Activated naive CD4-positive, alpha-beta T cell treated with anti-CD3 and anti-CD28 coated beads, Interleukin-2, amount 50 U/mL, for 72 hours (primary cell): ENCODE measurements around the gene CEP63. TPM values are rescaled to one million over a fixed set of nuclear protein-coding genes. Genes with fewer than 3 reads are reported as not detected.

Source experiments
- ATAC-seq, 2 donors: fragments of 150-1000 bp; cut with Tn5 transposase; 2 replicates each; pipeline ENCODE4 v1.10.0; 2021; ENCODE audit warnings: mild to moderate bottlenecking in 2 of 2, moderate library complexity in 2 of 2
- DNase-seq, 2 donors: peaks; one replicate each; pipeline ENCODE4 v3.0.0; 2021 to 2022; ENCODE audit warnings: low spot score in 2 of 2
- H3K27ac Mint-ChIP-seq, 2 donors: one replicate each; pipeline ENCODE4 v1.8.0; 2022; ENCODE audit warnings: mild to moderate bottlenecking in 2 of 2, mixed read lengths in 2 of 2
- H3K36me3 Mint-ChIP-seq, 2 donors: one replicate each; pipeline ENCODE4 v1.8.0; 2022; ENCODE audit warnings: mixed read lengths in 2 of 2
- H3K9me3 Mint-ChIP-seq, 2 donors: one replicate each; pipeline ENCODE4 v1.8.0; 2022; ENCODE audit warnings: mixed read lengths in 2 of 2
- total RNA-seq, 2 donors: library from RNA; stranded (reverse); gene quantifications; one replicate each; pipeline ENCODE4 v1.2.3, GENCODE V29; 2022

CEP63 gene
- total RNA-seq, 2 donors from 2014 or later: 22.0 to 23.4 TPM

GRCh38 chr3:134462331-134462941 lies 23.4 kb upstream of the CEP63 start:
- Mint-ChIP-seq H3K36me3 (no peaks in the 10 kb centered on the region), H3K27ac (no peak overlapping the region), H3K9me3 (no peaks in the 10 kb centered on the region)
- DNase-seq (no peak), ATAC-seq (no peak)

DNA sequence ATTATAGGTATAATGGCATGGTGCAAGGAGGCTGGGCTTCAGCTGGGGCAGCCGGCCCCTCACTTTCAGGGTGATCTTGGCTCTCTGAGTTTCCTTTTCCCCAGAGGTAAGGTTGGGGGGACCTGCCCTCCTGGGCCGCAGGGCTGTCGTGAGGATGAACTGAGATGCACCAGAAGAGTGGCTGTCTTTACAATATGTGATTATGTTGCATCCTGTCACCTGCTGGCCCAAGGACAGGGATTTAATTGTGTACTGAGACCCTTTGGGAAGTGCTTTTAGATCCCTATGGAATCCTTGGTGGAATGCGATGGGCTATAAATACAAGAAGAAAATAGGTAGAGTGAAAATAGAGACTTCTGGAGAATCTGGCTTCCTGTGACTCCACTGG lies 22.2 kb upstream of the CEP63 start:
- no peaks in the 10 kb centered on the region for H3K9me3 Mint-ChIP-seq
- H3K36me3 Mint-ChIP-seq: no peaks in the 10 kb centered on the region
- ATAC-seq (no peak), DNase-seq (no peak)
- no peak overlapping the region for H3K27ac Mint-ChIP-seq

DNA sequence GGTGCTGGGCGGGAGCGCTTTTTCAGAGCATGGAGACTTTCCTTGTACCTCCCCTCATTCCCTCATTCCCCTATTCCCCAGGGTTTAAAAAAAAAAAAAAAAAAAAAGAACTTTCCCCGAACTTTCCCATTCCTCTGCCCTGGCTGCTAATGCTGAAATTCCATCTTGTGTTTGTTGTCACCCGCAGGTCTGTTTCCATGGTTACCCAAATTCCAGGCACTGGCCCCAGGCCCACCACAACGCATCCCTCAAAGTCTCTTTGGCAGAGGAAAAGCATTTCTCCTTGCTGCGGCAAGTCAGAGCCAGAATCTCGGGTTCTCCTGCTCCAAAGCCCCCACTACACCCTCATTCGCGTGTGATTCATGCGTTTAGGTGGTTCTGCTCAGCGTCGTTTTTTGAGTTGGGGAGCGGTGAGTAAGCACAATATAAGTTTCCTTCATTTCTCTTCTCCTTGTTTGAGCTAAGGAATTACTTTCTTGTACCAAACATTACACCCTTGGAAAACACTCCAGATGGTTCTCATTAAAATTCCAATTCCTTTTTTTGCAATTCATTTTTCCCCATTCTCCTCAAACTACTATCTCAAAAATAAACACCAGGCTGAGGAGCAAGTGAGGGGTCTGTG lies 21.7 kb upstream of the CEP63 start:
- DNase-seq (no peak), ATAC-seq (no peak)
- Mint-ChIP-seq H3K36me3 (no peaks in the 10 kb centered on the region), H3K9me3 (no peaks in the 10 kb centered on the region), H3K27ac (no peak overlapping the region)

GRCh38 chr3:134464689-134465365 lies 21.0 kb upstream of the CEP63 start:
- ATAC-seq (no peak), DNase-seq (no peak)
- no peak overlapping the region for H3K27ac Mint-ChIP-seq
- H3K9me3 Mint-ChIP-seq: no peaks in the 10 kb centered on the region
- H3K36me3 Mint-ChIP-seq: no peaks in the 10 kb centered on the region

DNA sequence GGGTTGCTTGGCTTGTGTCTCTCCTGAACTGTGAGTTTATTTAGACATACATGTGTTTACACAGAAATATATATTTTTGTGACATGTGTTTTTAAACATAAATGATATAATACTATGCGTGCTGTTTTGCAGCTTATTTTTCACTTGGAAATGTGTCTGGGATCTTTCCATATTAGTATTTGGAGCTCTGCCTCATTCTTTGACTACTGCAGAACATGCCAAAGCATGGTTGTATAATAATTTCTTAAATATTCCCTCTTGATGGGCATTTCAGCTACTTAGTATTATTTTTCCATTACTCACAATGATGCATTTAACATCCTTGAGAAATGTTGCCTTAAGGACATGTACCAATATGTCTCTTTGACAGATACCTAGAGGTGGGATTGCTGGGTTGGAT lies 19.5 kb upstream of the CEP63 start:
- no peak overlapping the region for H3K27ac Mint-ChIP-seq

GRCh38 chr3:134468519-134468918 lies 17.3 kb upstream of the CEP63 start:
- ATAC-seq: no peak

More for the DNA sequence above, 19.5 kb upstream of the CEP63 start:
- Mint-ChIP-seq H3K9me3 (no peaks in the 10 kb centered on the region), H3K36me3 (no peaks in the 10 kb centered on the region)
- DNase-seq (no peak), ATAC-seq (no peak)

DNA sequence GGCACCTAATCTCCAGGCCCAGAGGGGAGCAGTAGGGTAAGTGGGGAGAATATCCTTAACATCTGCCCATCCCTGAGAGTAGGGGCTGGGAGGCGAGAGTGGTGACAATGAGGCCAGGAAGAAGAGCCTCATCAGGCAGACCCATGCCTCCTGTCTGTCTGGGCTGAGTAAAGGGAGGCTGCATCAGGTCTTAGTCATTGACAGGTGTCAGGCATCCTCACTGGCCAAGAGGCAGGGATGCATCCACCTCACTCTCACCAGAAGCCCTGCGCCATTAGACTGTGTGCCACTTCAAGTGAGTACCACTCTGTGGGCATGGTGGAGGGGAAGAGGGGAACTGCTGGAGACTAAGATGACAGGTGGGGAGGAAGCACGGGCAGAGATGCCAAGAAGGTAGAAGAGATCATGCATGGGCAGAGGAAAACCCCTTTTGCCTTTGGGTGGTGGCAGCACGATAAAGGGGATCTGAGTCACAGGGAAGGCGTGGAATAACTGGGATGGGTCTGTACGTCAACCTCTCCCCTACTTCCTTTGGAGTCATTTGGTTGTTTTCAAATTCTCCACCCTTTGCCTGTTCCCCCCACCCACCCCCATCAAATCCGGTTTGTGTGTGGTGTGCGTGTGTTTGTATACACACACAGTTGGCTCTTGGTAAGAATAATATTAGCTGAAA lies 14.2 kb upstream of the CEP63 start:
- Mint-ChIP-seq H3K27ac (no peak overlapping the region), H3K9me3 (no peaks in the 10 kb centered on the region), H3K36me3 (no peaks in the 10 kb centered on the region)
- peak in 1 of 2 donors; percentile 59 for ATAC-seq
- no peak for DNase-seq

More at GRCh38 chr3:134468519-134468918, 17.3 kb upstream of the CEP63 start:
- no peak for DNase-seq
- no peaks in the 10 kb centered on the region for H3K36me3 Mint-ChIP-seq
- H3K27ac Mint-ChIP-seq: no peak overlapping the region
- no peaks in the 10 kb centered on the region for H3K9me3 Mint-ChIP-seq

GRCh38 chr3:134472831-134473230 lies 13.0 kb upstream of the CEP63 start:
- no peaks in the 10 kb centered on the region for H3K9me3 Mint-ChIP-seq
- DNase-seq (no peak), ATAC-seq (no peak)
- H3K36me3 Mint-ChIP-seq: no peaks in the 10 kb centered on the region
- H3K27ac Mint-ChIP-seq: no peak overlapping the region

- peaks cover 0 to 7% of the 10 kb centered on the region in 2 donors for H3K36me3 Mint-ChIP-seq
- DNase-seq: peak in 1 of 2 donors; percentile 83
- H3K27ac Mint-ChIP-seq: no peak overlapping the region
- peak; percentile 70 to 77 for ATAC-seq
- H3K9me3 Mint-ChIP-seq: no peaks in the 10 kb centered on the region
Observed at GRCh38 chr3:134473868-134474546, 11.8 kb upstream of the CEP63 start.

DNA sequence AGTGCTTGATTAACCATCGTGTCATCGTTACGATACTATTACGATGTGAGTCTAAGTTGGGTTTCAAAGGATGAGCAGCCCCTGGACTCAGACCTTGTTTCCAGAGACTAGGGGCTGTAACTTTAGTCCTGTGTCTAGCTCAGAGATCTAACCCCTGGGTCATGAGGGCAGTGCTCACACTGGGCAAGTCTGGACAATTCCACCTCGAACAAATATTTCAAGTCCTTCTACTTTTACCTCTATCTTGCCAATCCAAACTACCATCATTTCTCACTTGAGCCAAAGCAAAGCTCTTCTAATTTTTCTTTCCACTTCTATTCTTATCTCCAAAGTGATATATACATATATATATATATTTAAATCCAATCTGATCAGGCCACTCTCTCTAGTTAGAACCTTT lies 10.9 kb upstream of the CEP63 start:
- no peak for ATAC-seq
- no peak for DNase-seq
- Mint-ChIP-seq H3K27ac (no peak overlapping the region), H3K36me3 (peaks cover 0 to 7% of the 10 kb centered on the region in 2 donors), H3K9me3 (no peaks in the 10 kb centered on the region)

DNA sequence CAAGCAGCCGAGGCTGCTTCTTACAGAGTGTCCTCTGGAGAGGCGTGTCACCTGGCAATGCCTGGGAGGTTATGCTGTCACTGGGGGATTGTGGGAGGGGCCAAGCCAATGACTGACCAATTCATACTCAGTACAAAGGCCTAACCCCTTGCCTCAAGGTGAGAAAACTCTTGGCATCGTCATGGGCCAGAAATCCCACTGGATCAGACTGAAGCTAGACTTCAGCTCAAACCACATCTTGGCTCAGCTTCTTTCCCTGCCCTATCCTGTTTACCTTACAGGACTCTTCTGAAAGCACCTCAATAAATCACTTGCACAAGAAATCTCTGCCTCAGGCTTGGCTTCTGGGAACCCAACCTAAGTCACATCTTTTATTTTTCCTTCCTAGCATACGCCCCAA lies 9.6 kb upstream of the CEP63 start:
- DNase-seq (no peak), ATAC-seq (no peak)
- Mint-ChIP-seq H3K27ac (peak overlapping the region in 1 of 2 donors; percentile 61), H3K9me3 (no peaks in the 10 kb centered on the region), H3K36me3 (peaks cover 5 to 13% of the 10 kb centered on the region in 2 donors)

DNA sequence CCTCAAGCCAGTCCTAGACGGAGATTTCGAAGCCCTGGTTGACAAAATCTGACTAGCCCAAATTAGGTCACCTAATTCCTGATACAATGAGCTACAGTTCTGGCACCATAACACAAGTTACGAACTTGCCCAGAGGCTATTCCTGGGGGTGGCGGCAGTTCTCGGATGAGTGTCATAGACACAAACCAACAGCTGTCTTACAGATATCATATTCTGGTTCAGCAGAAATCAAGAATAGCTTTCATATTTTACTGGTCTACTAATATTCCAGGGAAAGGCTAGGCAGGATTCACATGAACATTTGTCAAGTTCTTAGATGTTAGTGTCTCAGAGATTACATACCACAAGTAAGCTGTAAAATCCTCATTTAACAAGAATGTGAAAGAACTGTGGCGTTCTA lies 8.9 kb upstream of the CEP63 start:
- DNase-seq (no peak), ATAC-seq (no peak)
- H3K36me3 Mint-ChIP-seq: peaks cover 7 to 13% of the 10 kb centered on the region in 2 donors
- H3K9me3 Mint-ChIP-seq: no peaks in the 10 kb centered on the region
- peak overlapping the region in 1 of 2 donors; percentile 61 for H3K27ac Mint-ChIP-seq

DNA sequence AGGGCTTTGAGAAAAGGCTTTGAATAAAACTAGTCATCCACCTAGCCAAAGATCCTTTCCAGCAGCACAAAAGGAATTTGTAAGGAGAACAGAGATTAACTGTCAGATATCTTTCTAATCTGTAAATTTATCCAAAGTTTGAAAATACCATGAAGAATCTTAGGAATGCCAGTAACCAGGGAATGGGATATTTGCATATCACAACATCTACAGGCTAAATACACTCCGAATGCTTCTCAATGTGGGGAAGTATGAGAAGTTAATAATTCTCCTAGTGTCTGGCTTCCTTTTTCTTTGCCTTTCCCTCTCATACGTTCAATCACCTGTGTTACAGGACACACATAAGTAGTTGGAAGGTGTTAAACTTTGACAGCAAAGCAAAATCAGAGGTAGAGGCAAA lies 7.9 kb upstream of the CEP63 start:
- Mint-ChIP-seq H3K36me3 (peaks cover 9 to 20% of the 10 kb centered on the region in 2 donors), H3K27ac (no peak overlapping the region), H3K9me3 (no peaks in the 10 kb centered on the region)
- ATAC-seq (no peak), DNase-seq (no peak)

DNA sequence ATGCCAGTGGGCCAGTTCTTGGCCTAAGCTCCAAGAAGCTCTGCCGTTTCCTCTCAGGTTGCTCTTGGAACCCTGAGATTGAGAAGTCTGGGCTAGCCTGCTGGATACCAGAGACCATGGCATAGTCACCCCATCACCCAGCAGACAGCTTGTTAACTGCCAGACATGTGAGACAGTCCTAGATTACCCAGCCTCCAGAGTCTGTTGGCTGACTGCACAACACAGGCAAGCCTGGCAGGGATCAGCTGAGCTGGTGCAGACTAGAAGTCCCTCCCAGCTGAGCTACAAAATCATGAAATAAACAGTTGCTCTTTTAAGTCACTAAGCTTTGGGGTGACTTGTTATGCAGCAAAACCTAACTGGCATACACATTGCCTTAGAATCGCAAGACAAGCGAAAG lies 5.3 kb upstream of the CEP63 start:
- ATAC-seq (no peak), DNase-seq (no peak)
- Mint-ChIP-seq H3K27ac (peak overlapping the region in 1 of 2 donors; percentile 78), H3K36me3 (peaks cover 27 to 42% of the 10 kb centered on the region in 2 donors), H3K9me3 (no peaks in the 10 kb centered on the region)

DNA sequence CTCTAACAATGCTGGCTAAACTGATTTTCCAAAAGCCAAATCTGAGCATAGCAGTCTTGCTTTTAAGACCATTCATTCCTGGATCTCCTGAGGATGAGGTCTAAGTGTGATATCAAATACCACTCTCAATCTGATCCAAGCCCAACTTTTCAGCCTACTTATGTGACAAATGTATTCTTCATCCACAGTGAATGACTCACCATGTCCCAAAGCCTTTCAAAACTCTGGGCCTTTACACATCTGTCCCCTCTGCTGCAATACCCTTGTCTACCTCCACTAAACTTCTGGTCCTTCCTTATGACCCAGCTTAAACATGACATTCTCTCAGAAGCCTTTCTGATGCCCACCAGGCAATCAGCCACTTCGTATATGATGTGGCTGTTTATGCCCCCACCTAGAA lies 4.7 kb upstream of the CEP63 start:
- Mint-ChIP-seq H3K27ac (peak overlapping the region; percentile 78 to 83), H3K9me3 (no peaks in the 10 kb centered on the region)

GRCh38 chr3:134482622-134483021 lies 3.2 kb upstream of the CEP63 start:
- H3K27ac Mint-ChIP-seq: peak overlapping the region; percentile 4 to 99
- no peak for DNase-seq
- peaks cover 27 to 53% of the 10 kb centered on the region in 2 donors for H3K36me3 Mint-ChIP-seq
- H3K9me3 Mint-ChIP-seq: no peaks in the 10 kb centered on the region
- no peak for ATAC-seq

More for the DNA sequence above, 4.7 kb upstream of the CEP63 start:
- ATAC-seq (peak in 1 of 2 donors; percentile 25), DNase-seq (no peak)
- H3K36me3 Mint-ChIP-seq: peaks cover 27 to 42% of the 10 kb centered on the region in 2 donors
